WTC11 (cell line): ENCODE results near the gene KSR2. TPM values are rescaled to one million over a fixed set of nuclear protein-coding genes. Genes with fewer than 3 reads are reported as not detected.

Experiments used
- ATAC-seq: fragments of 200-7000 bp; cut with Tn5 transposase; 2 replicates; pipeline ENCODE4 v1.10.0; 2021; ENCODE audit warnings: mild to moderate bottlenecking, moderate library complexity
- CTCF ChIA-PET: fragments of 300-600 bp; sonication (Branson Sonifier 250); formaldehyde crosslinking; loops from one replicate; lab custom pipeline; 2021; ENCODE audit warnings: antibody characterized with exemption; lab: Charles Lee
- POLR2A ChIA-PET: fragments of 350-600 bp; sonication (Branson Sonifier 250); formaldehyde crosslinking; loops from one replicate; lab custom pipeline; 2021; ENCODE audit warnings: antibody characterized with exemption; lab: Charles Lee
- DNase-seq: peaks from one replicate; pipeline ENCODE4 v3.0.0; 2021; ENCODE audit warnings: low spot score
- H3K27ac Mint-ChIP-seq: 2 replicates; pipeline ENCODE4 v1.8.0; 2021; ENCODE audit warnings: mixed read lengths
- H3K27me3 Mint-ChIP-seq: 2 replicates; pipeline ENCODE4 v1.8.0; 2021; ENCODE audit warnings: low read depth, mild to moderate bottlenecking, moderate library complexity, mixed read lengths
- H3K36me3 Mint-ChIP-seq: 2 replicates; pipeline ENCODE4 v1.8.0; 2021; ENCODE audit warnings: mixed read lengths
- H3K4me1 Mint-ChIP-seq: 2 replicates; pipeline ENCODE4 v1.8.0; 2022; ENCODE audit warnings: mixed read lengths
- H3K4me3 Mint-ChIP-seq: 2 replicates; pipeline ENCODE4 v1.8.0; 2021; ENCODE audit warnings: mild to moderate bottlenecking, moderate library complexity, mixed read lengths
- H3K9me3 Mint-ChIP-seq: 2 replicates; pipeline ENCODE4 v1.8.0; 2021; ENCODE audit warnings: mixed read lengths
- ATF3 ChIP-seq: sonication (generic); formaldehyde crosslinking; conservative IDR thresholded peaks from 2 replicates; pipeline ENCODE4 v1.8.1; 2022; ENCODE audit warnings: mild to moderate bottlenecking, missing genetic modification reagents
- CREM ChIP-seq: sonication (generic); formaldehyde crosslinking; IDR thresholded peaks from 2 replicates; pipeline ENCODE4 v1.8.1; 2022; ENCODE audit warnings: mild to moderate bottlenecking, missing genetic modification reagents, moderate library complexity
- ETV6 ChIP-seq: sonication (generic); formaldehyde crosslinking; IDR thresholded peaks from 2 replicates; pipeline ENCODE4 v1.8.1; 2022; ENCODE audit warnings: mild to moderate bottlenecking, missing genetic modification reagents
- FOXP1 ChIP-seq: sonication (generic); formaldehyde crosslinking; IDR thresholded peaks from 2 replicates; pipeline ENCODE4 v1.8.0; 2022; ENCODE audit warnings: missing genetic modification reagents, mild to moderate bottlenecking, moderate library complexity, borderline replicate concordance
- GRHL2 ChIP-seq: fragments of 250-450 bp; sonication (Bioruptor Pico); IDR thresholded peaks from 2 replicates; pipeline ENCODE4 v1.8.0; 2022; ENCODE audit warnings: mild to moderate bottlenecking, moderate library complexity; ENCODE audit not compliant: insufficient replicate concordance, severe bottlenecking
- MYBL2 ChIP-seq: sonication (generic); formaldehyde crosslinking; IDR thresholded peaks from 2 replicates; pipeline ENCODE4 v1.8.1; 2023; ENCODE audit warnings: mild to moderate bottlenecking, moderate library complexity, missing genetic modification reagents
- NFYB ChIP-seq: sonication (generic); formaldehyde crosslinking; conservative IDR thresholded peaks from 2 replicates; pipeline ENCODE4 v1.8.0; 2022; ENCODE audit warnings: low read depth, missing genetic modification reagents
- RORB ChIP-seq: fragments of 250-450 bp; sonication (Bioruptor Pico); IDR thresholded peaks from 2 replicates; pipeline ENCODE4 v1.9.0; 2021; ENCODE audit warnings: mild to moderate bottlenecking
- SOX15 ChIP-seq: fragments of 250-450 bp; sonication (Bioruptor Pico); IDR thresholded peaks from 2 replicates; pipeline ENCODE4 v1.9.0; 2021; ENCODE audit warnings: mild to moderate bottlenecking
- ZNF263 ChIP-seq: sonication (generic); formaldehyde crosslinking; IDR thresholded peaks from 2 replicates; pipeline ENCODE4 v1.8.1; 2022; ENCODE audit warnings: low read depth, mild to moderate bottlenecking, moderate library complexity, missing genetic modification reagents
- ZNF416 ChIP-seq: fragments of 250-450 bp; sonication (Bioruptor Pico); IDR thresholded peaks from 2 replicates; pipeline ENCODE4 v1.9.0; 2021; ENCODE audit warnings: mild to moderate bottlenecking, inconsistent platforms
- ZNF532 ChIP-seq: fragments of 250-450 bp; sonication (Bioruptor Pico); IDR thresholded peaks from 2 replicates; pipeline ENCODE4 v1.9.0; 2021; ENCODE audit warnings: mild to moderate bottlenecking, borderline replicate concordance
- total RNA-seq: library from RNA; stranded (reverse); gene quantifications from 3 replicates; pipeline ENCODE4 v1.2.3, GENCODE V29; 2021
- TF ChIP-seq, protein P1 (sequence below): sonication (generic); formaldehyde crosslinking; IDR thresholded peaks from 2 replicates; pipeline ENCODE4 v1.8.0; 2023; ENCODE audit warnings: missing genetic modification reagents, mild to moderate bottlenecking, borderline replicate concordance
- TF ChIP-seq, protein P2 (sequence below): sonication (generic); formaldehyde crosslinking; IDR thresholded peaks from 2 replicates; pipeline ENCODE4 v1.8.0; 2022; ENCODE audit warnings: mild to moderate bottlenecking, missing genetic modification reagents
- TF ChIP-seq, protein P3 (sequence below): sonication (generic); formaldehyde crosslinking; IDR thresholded peaks from 2 replicates; pipeline ENCODE4 v1.8.0; 2023; ENCODE audit warnings: missing genetic modification reagents
- TF ChIP-seq, protein P4 (sequence below): sonication (generic); formaldehyde crosslinking; IDR thresholded peaks from 2 replicates; pipeline ENCODE4 v1.8.1; 2022; ENCODE audit warnings: missing genetic modification reagents, borderline replicate concordance

Gene KSR2
- total RNA-seq, 1 experiment from 2014 or later: 2.4 TPM

GRCh38 chr12:117412465-117413188, 556.2 kb downstream of the KSR2 start:
- TF ChIP-seq FOXP1 (no peak), ZNF263 (CRISPR knock-in tag) (no peak), MYBL2 (CRISPR knock-in tag) (no peak), ZNF532 (no peak), ATF3 (CRISPR knock-in tag) (no peak), SOX15 (CRISPR knock-in tag) (no peak), GRHL2 (CRISPR knock-in tag) (no peak), ZNF416 (no peak), CREM (CRISPR knock-in tag) (no peak), ETV6 (CRISPR knock-in tag) (no peak), RORB (CRISPR knock-in tag) (no peak)
- TF ChIP-seq, protein P1, sequence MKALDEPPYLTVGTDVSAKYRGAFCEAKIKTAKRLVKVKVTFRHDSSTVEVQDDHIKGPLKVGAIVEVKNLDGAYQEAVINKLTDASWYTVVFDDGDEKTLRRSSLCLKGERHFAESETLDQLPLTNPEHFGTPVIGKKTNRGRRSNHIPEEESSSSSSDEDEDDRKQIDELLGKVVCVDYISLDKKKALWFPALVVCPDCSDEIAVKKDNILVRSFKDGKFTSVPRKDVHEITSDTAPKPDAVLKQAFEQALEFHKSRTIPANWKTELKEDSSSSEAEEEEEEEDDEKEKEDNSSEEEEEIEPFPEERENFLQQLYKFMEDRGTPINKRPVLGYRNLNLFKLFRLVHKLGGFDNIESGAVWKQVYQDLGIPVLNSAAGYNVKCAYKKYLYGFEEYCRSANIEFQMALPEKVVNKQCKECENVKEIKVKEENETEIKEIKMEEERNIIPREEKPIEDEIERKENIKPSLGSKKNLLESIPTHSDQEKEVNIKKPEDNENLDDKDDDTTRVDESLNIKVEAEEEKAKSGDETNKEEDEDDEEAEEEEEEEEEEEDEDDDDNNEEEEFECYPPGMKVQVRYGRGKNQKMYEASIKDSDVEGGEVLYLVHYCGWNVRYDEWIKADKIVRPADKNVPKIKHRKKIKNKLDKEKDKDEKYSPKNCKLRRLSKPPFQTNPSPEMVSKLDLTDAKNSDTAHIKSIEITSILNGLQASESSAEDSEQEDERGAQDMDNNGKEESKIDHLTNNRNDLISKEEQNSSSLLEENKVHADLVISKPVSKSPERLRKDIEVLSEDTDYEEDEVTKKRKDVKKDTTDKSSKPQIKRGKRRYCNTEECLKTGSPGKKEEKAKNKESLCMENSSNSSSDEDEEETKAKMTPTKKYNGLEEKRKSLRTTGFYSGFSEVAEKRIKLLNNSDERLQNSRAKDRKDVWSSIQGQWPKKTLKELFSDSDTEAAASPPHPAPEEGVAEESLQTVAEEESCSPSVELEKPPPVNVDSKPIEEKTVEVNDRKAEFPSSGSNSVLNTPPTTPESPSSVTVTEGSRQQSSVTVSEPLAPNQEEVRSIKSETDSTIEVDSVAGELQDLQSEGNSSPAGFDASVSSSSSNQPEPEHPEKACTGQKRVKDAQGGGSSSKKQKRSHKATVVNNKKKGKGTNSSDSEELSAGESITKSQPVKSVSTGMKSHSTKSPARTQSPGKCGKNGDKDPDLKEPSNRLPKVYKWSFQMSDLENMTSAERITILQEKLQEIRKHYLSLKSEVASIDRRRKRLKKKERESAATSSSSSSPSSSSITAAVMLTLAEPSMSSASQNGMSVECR (CRISPR knock-in tag): no peak
- TF ChIP-seq, protein P2, sequence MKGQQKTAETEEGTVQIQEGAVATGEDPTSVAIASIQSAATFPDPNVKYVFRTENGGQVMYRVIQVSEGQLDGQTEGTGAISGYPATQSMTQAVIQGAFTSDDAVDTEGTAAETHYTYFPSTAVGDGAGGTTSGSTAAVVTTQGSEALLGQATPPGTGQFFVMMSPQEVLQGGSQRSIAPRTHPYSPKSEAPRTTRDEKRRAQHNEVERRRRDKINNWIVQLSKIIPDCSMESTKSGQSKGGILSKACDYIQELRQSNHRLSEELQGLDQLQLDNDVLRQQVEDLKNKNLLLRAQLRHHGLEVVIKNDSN (CRISPR knock-in tag): no peak
- TF ChIP-seq, protein P3, sequence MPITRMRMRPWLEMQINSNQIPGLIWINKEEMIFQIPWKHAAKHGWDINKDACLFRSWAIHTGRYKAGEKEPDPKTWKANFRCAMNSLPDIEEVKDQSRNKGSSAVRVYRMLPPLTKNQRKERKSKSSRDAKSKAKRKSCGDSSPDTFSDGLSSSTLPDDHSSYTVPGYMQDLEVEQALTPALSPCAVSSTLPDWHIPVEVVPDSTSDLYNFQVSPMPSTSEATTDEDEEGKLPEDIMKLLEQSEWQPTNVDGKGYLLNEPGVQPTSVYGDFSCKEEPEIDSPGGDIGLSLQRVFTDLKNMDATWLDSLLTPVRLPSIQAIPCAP (CRISPR knock-in tag): no peak
- no peak for DNase-seq
- H3K4me3 Mint-ChIP-seq: no peak overlapping the region
- CTCF ChIA-PET: interaction anchor here (1.0 to 1.7 kb wide), 3 partner anchors 10 to 425 kb away, joined by 3 to 5 read pairs (median 5); no protein-coding TSS in a partner anchor
- no peaks in the 10 kb centered on the region; the same call in 1 of the 2 replicates for H3K27me3 Mint-ChIP-seq
- POLR2A ChIA-PET: no interaction called here
- H3K9me3 Mint-ChIP-seq: no peaks in the 10 kb centered on the region
- ATAC-seq: no peak
- no peak overlapping the region for H3K27ac Mint-ChIP-seq
- no peaks in the 10 kb centered on the region for H3K36me3 Mint-ChIP-seq
- H3K4me1 Mint-ChIP-seq: peaks cover 13% of the 10 kb centered on the region

DNA sequence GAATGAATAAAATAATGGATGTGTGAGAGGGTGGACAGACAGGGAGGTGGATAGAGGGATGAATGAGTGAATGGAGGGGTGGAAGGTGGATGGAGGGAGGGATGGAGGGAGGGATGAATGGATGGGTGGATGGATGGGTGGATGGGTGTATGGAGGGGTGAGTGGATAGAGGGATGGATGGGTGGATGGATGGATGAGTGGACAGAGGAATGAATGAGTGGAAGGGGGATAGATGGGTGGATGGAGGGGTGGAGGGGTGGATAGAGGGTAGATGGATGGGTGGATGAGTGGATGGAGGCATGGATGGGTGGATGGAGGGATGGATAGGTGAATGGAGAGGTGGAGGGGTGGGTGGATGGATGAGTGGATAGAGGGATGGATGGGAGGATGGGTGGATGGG, 559.5 kb downstream of the KSR2 start:
- POLR2A ChIA-PET: no interaction called here
- Mint-ChIP-seq H3K4me3 (no peak overlapping the region), H3K27me3 (no peaks in the 10 kb centered on the region; the same call in 1 of the 2 replicates), H3K4me1 (peaks cover 15% of the 10 kb centered on the region), H3K9me3 (peaks cover 2% of the 10 kb centered on the region; the same call in 1 of the 2 replicates), H3K27ac (no peak overlapping the region), H3K36me3 (no peaks in the 10 kb centered on the region)
- CTCF ChIA-PET: interaction anchor here (1.1 to 1.8 kb wide), 2 partner anchors 42 to 428 kb away, joined by 3 to 17 read pairs; no protein-coding TSS in a partner anchor
- ATAC-seq (no peak), DNase-seq (no peak)
- TF ChIP-seq ATF3 (CRISPR knock-in tag) (no peak), NFYB (CRISPR knock-in tag) (no peak), CREM (CRISPR knock-in tag) (no peak), ZNF532 (no peak)
- TF ChIP-seq, protein P4, sequence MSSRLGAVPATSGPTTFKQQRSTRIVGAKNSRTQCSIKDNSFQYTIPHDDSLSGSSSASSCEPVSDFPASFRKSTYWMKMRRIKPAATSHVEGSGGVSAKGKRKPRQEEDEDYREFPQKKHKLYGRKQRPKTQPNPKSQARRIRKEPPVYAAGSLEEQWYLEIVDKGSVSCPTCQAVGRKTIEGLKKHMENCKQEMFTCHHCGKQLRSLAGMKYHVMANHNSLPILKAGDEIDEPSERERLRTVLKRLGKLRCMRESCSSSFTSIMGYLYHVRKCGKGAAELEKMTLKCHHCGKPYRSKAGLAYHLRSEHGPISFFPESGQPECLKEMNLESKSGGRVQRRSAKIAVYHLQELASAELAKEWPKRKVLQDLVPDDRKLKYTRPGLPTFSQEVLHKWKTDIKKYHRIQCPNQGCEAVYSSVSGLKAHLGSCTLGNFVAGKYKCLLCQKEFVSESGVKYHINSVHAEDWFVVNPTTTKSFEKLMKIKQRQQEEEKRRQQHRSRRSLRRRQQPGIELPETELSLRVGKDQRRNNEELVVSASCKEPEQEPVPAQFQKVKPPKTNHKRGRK (CRISPR knock-in tag): no peak
